ENCODE data around the gene ARPC2. TPM values are rescaled to one million over a fixed set of nuclear protein-coding genes. Genes with fewer than 3 reads are reported as not detected.

ARPC2 gene
- total RNA-seq, result 396 and 434 TPM in 2 replicates

GRCh38 chr2:218216674-218217359, at the start of gene ARPC2:
ARPC2 (plus strand) TSS chr2:218217189; CDS start chr2:218217471, 282 bp downstream.

DNA sequence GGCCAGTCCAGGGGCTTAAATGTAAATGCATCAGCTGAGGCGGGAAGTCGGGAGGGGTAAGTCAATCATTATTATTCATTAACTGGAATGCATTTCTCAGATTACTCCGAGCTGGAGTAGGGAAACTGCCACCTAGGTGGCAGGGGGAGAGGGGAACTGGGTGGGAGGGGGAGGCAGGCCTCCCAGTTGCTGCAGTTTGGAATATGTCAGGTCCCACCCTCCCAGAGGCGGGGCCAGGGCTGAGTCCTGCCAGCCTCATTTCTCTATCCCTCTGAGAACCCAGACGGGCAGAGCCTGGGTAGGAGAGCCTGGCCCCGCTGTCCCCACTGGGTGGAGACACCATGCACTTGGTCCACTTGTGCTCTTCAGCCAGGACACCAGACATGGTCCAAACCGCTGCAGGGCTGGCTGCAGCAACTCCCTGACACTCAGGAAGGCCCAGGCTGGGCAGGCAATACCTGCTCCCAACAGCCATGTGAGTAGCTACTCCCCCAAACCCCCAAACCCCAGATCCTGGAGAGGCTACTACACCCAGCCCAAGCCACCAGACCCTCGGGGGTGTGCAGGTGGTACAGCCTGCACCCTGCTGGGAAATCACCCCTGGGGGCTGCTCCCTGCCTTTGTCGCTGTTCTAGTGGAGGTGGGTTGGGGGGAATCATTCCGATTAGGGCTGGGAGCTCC, 43.9 kb downstream of the ARPC2 start, which contains the start of gene GPBAR1:
Gene GPBAR1, plus strand, starts transcription at position 274 of the 681 bp plus-strand sequence. CDS start 1,710 bp downstream, outside the sequence.

DNA sequence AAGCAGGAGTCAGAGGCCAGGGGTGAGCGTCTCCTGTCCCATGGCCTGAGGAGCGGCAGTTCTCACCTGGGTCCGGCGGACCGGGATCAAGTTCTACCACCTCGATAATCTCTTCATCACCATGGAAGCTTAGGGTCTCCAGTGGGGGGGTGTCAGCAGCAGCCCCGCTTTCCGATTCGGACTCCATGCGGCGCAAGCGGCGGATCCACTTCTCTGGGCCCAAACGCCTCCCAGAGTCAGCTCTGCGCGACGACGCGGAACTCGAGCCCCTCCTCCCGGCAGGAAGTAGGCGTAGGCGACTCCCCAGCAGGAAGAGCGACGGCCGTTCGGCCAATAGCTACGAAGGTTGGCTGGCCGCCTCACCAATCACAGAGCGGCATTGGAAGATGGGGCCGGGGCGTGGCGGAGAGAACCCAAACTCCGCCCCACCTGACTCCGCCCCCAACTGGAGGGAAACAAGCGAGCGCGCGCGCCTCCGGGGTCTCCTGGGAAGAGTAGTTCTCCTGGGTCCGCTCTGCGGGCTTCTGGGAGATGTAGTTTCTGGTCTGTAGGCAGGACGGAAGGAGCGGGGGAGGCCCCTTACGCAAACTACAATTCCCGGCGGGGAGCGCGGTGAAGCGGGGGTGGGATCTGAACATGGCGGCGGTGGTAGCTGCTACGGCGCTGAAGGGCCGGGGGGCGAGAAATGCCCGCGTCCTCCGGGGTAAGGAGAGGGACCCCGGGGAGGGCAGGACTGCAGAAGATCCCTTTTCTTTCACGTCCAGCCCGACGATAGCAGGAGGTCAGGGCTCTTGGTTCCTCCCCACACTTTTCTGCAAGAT, 53.1 kb downstream of the ARPC2 start, which contains the start of the genes AAMP and PNKD:
Gene AAMP, minus strand, starts transcription at position 238 of the 821 bp plus-strand sequence. Its CDS starts 51 bp downstream, at position 187.
Gene PNKD, plus strand, starts transcription at position 620 of the 821 bp plus-strand sequence. Its CDS starts 17 bp downstream, at position 637.

DNA sequence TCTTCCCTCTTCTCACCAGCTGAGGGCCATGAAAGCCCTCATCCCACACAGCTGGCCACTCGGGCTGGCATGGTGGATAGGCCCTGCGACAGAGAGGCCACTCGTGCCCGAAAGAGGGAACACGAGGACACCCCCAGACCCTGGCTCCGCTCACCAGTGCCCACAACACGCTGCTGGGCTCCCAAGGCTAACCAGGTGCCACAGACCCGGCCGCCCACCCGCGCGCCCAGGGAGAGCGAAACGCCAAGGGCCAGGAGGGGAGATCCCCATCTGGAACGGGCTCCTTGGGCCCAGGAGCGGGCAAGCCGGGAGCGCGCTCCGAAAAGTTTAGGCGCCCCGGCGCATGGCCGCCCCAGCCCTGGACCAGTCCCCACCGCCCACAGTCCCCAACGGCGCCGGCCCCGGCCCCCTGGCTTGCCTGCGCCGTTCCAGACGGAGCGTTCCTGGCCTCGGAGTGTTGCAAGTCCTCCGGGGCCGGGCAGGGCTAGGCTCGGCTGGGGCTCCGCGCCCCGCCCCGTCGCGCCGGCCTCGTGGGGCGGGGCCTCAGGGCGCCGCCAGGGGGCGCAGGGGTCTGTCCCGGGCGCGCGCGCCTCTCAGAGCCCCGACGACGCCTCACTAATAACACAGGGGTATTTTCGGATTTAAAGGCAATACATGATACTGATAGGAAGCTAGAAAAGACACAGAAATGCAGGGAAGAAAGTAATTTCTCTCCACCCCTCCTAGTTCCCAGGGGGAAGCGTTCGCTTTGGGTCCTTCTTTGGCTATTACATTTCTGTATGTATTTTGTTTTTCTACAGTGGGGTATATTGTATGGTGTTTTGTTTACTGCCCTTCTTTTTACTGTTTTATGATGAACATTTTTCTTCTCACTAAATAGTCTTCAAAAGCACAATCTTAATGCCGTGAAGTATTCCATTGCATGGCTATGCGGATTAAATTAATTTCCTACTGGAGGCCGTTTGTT, 75.3 kb downstream of the ARPC2 start, which contains the start of gene TMBIM1:
Gene TMBIM1, minus strand, starts transcription at position 456 of the 967 bp plus-strand sequence. CDS start 10,362 bp downstream, outside the sequence.

Other genes with a start within 250 kb of the ARPC2 start
- gene TNS1, start 214.2 kb upstream of the ARPC2 start, total RNA-seq, result 0.64 and 12.0 TPM in 2 replicates
- under 0.01 TPM in 1 of 2 replicates, not detected in the other for gene RUFY4, start 147.9 kb upstream of the ARPC2 start, total RNA-seq
- gene CXCR2, start 91.2 kb upstream of the ARPC2 start, total RNA-seq, result under 0.01 and 0.48 TPM in 2 replicates
- gene CXCR1, start 50.2 kb upstream of the ARPC2 start, total RNA-seq, result not detected in 2 replicates
- 0.43 TPM in 1 of 2 replicates, not detected in the other for gene GPBAR1, start 43.8 kb downstream of the ARPC2 start, total RNA-seq
- gene AAMP, start 52.9 kb downstream of the ARPC2 start, total RNA-seq, result 208 and 211 TPM in 2 replicates
- gene PNKD, start 53.3 kb downstream of the ARPC2 start, total RNA-seq, result 20.7 and 24.8 TPM in 2 replicates
- gene TMBIM1, start 75.3 kb downstream of the ARPC2 start, total RNA-seq, result 676 and 698 TPM in 2 replicates
- gene CATIP, start 139.7 kb downstream of the ARPC2 start, total RNA-seq, result not detected in 2 replicates
- gene SLC11A1, start 165.1 kb downstream of the ARPC2 start, total RNA-seq, result 0.21 and 1.4 TPM in 2 replicates
- 40.3 and 52.3 TPM in 2 replicates for gene CTDSP1, start 182.7 kb downstream of the ARPC2 start, total RNA-seq
- not detected in 2 replicates for gene VIL1, start 201.9 kb downstream of the ARPC2 start, total RNA-seq